ENCODE measurements around the gene MANEA. TPM values are rescaled to one million over a fixed set of nuclear protein-coding genes. Genes with fewer than 3 reads are reported as not detected.

The MANEA gene, protein sequence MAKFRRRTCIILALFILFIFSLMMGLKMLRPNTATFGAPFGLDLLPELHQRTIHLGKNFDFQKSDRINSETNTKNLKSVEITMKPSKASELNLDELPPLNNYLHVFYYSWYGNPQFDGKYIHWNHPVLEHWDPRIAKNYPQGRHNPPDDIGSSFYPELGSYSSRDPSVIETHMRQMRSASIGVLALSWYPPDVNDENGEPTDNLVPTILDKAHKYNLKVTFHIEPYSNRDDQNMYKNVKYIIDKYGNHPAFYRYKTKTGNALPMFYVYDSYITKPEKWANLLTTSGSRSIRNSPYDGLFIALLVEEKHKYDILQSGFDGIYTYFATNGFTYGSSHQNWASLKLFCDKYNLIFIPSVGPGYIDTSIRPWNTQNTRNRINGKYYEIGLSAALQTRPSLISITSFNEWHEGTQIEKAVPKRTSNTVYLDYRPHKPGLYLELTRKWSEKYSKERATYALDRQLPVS
- 10 to 100 TPM; 19.3 to 23.1 TPM for total RNA-seq
- polyA plus RNA-seq: 5.0 TPM

DNA sequence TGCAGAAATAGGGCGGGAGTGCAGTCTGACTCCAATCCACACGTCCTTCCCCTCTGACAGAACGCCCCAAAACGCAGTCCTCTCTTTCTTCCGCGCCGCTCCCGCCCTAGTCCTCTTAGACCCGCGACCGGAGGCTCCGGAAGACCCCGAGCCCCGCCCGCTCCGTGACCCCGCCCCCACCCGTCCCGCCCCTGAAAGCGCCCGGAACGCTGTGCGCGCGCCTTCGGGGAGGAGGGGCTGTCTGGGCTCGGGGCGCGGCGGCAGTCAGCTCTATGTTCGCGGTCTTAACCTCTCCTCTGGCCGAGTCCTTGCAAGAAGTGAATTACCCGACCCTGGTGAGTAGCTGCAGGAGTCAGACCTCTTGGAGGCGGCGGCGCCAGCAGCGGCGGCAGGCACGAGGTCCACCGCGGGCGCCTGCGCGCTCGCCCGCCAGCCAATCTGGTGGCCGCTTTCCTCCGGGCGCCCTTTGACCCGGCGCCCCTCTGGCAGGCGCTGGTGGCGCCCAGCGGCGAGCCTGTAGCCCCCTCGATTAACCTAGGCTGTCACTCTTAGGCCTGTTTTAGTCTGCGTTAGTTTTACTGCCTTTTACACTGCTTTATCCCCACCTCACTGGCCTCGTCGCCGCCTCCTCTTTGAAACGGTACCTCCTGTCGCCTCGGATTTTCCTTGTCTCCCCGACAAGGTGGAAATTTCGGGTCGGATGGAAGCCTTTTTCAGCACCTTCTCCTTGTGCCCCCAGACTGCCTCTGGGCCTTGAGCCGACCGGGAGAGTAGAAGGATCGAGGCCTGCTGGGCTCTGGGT lies at the start of gene MANEA:
MANEA (plus strand) TSS at position 232 of the 802 bp plus-strand sequence. CDS start 8,905 bp downstream, outside the sequence.
- ChIA-PET CTCF (no interaction called here), POLR2A (interaction anchor here (1.1 to 1.8 kb wide), 4 partner anchors 43 to 1347 kb away, joined by 3 to 8 read pairs (median 4); partner anchors contain the start of genes KLHL32 and UFL1)
- no peaks in the 10 kb centered on the region for H3K9me3 Mint-ChIP-seq
- H3K27me3 Mint-ChIP-seq: peaks cover 0 to 2% of the 10 kb centered on the region in 2 donors
- no peaks in the 10 kb centered on the region for H3K27me3 ChIP-seq (ENCODE audit: insufficient read depth, low read length, poor library complexity, severe bottlenecking)
- H3K36me3 Mint-ChIP-seq: peaks cover 0 to 16% (median 0%) of the 10 kb centered on the region in 3 donors
- no peaks in the 10 kb centered on the region for H3K9me3 ChIP-seq (ENCODE audit: low read length)
- peak within 1 kb of the TSS; percentile 94 to 100 (median 98) for H3K4me3 Mint-ChIP-seq
- H3K27ac ChIP-seq (ENCODE audit: low read depth, low read length): peak within 1 kb of the TSS; percentile 87
- no peaks in the 10 kb centered on the region for H3K36me3 ChIP-seq (ENCODE audit: insufficient read depth, low read length)
- H3K4me3 ChIP-seq (ENCODE audit: low read length): peak within 1 kb of the TSS; percentile 82
- DNase-seq: peak; percentile 74 to 89 (median 81)
- H3K4me1 Mint-ChIP-seq: peaks cover 43 to 77% (median 77%) of the 10 kb centered on the region in 3 donors
- H3K4me1 ChIP-seq (ENCODE audit: insufficient read depth, low read length): peaks cover 28% of the 10 kb centered on the region
- peak within 1 kb of the TSS; percentile 84 to 99 (median 98) for H3K27ac Mint-ChIP-seq

- H3K4me1 Mint-ChIP-seq: no peaks in the 10 kb centered on the region
- DNase-seq: no peak
- CTCF ChIA-PET: no interaction called here
- H3K4me1 ChIP-seq (ENCODE audit: insufficient read depth, low read length): no peaks in the 10 kb centered on the region
- POLR2A ChIA-PET: no interaction called here
- H3K27me3 ChIP-seq (ENCODE audit: insufficient read depth, low read length, poor library complexity, severe bottlenecking): no peaks in the 10 kb centered on the region
- no peak overlapping the region for H3K27ac Mint-ChIP-seq
- H3K27me3 Mint-ChIP-seq: peaks cover 3 to 11% of the 10 kb centered on the region in 2 donors
- no peaks in the 10 kb centered on the region for H3K9me3 Mint-ChIP-seq
- no peak overlapping the region for H3K4me3 ChIP-seq (ENCODE audit: low read length)
- H3K36me3 Mint-ChIP-seq: no peaks in the 10 kb centered on the region
- no peak overlapping the region for H3K27ac ChIP-seq (ENCODE audit: low read depth, low read length)
- no peak overlapping the region for H3K4me3 Mint-ChIP-seq
- H3K36me3 ChIP-seq (ENCODE audit: insufficient read depth, low read length): no peaks in the 10 kb centered on the region
- H3K9me3 ChIP-seq (ENCODE audit: low read length): no peaks in the 10 kb centered on the region
Measured at GRCh38 chr6:95529762-95530161, 47.6 kb upstream of the MANEA start.

DNA sequence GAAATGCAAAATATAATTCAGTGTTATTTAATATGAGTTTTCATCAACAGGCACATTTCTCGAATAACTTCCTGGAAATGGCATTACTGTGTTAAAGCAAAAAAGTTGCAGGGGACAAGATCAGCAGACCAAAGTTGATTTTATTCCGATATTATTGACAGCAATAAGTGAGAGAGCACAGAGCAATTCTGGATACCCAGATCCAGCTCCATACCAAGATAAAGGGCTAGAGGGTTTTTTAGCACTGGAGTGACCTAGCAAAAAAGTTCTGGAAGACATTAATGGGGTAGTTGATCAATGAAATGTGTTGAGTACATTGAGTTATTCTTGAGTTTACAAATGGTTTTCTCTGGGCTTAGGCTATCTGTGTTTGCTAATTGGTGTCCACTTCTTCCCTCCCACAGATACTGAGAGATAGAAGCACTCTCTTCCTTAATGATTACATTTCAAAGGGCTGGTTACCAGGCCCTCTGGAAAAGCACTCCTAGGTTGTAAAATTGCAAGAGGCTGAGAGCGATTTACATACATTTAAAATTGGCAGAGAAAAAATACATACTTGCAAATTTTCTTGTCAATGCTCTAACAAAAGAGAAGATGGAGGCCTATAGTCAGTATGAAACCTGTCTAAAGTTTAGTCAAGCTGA lies 47.0 kb upstream of the MANEA start:
- H3K4me3 ChIP-seq (ENCODE audit: low read length): no peak overlapping the region
- ChIA-PET CTCF (no interaction called here), POLR2A (no interaction called here)
- H3K36me3 ChIP-seq (ENCODE audit: insufficient read depth, low read length): no peaks in the 10 kb centered on the region
- no peaks in the 10 kb centered on the region for H3K9me3 ChIP-seq (ENCODE audit: low read length)
- H3K9me3 Mint-ChIP-seq: no peaks in the 10 kb centered on the region
- H3K36me3 Mint-ChIP-seq: no peaks in the 10 kb centered on the region
- H3K4me3 Mint-ChIP-seq: no peak overlapping the region
- no peak overlapping the region for H3K27ac Mint-ChIP-seq
- no peaks in the 10 kb centered on the region for H3K27me3 ChIP-seq (ENCODE audit: insufficient read depth, low read length, poor library complexity, severe bottlenecking)
- no peaks in the 10 kb centered on the region for H3K4me1 Mint-ChIP-seq
- no peak overlapping the region for H3K27ac ChIP-seq (ENCODE audit: low read depth, low read length)
- H3K4me1 ChIP-seq (ENCODE audit: insufficient read depth, low read length): no peaks in the 10 kb centered on the region
- no peak for DNase-seq
- H3K27me3 Mint-ChIP-seq: peaks cover 0 to 6% of the 10 kb centered on the region in 2 donors

DNA sequence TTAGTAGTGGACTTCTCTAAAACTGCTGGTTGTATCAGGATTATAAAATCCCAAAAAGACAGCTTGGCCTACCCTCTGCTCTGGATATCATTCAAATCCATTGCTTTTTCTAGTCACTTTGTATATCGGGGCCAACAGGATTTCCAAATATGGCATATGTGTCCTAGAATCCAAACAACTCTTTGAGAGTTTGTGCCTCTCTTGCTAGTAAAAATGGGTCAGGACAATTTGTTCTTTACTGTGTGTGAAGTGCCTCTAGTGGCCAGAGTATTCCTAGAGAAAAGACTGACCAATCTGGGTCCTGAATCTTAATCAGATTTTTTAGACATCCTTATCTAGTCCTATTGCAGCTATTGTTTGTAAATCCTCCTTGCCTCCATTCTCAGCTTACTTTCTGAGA lies 33.5 kb upstream of the MANEA start:
- Mint-ChIP-seq H3K27ac (no peak overlapping the region), H3K4me3 (no peak overlapping the region), H3K4me1 (no peaks in the 10 kb centered on the region), H3K27me3 (peaks cover 0 to 16% of the 10 kb centered on the region in 2 donors), H3K36me3 (no peaks in the 10 kb centered on the region), H3K9me3 (peaks cover 0 to 2% (median 1%) of the 10 kb centered on the region in 5 donors)
- POLR2A ChIA-PET: no interaction called here
- Histone ChIP-seq H3K4me3 (ENCODE audit: low read length) (no peak overlapping the region), H3K27me3 (ENCODE audit: insufficient read depth, low read length, poor library complexity, severe bottlenecking) (peaks cover 2% of the 10 kb centered on the region), H3K27ac (ENCODE audit: low read depth, low read length) (no peak overlapping the region), H3K4me1 (ENCODE audit: insufficient read depth, low read length) (no peaks in the 10 kb centered on the region), H3K36me3 (ENCODE audit: insufficient read depth, low read length) (no peaks in the 10 kb centered on the region), H3K9me3 (ENCODE audit: low read length) (no peaks in the 10 kb centered on the region)
- CTCF ChIA-PET: no interaction called here
- DNase-seq: no peak

DNA sequence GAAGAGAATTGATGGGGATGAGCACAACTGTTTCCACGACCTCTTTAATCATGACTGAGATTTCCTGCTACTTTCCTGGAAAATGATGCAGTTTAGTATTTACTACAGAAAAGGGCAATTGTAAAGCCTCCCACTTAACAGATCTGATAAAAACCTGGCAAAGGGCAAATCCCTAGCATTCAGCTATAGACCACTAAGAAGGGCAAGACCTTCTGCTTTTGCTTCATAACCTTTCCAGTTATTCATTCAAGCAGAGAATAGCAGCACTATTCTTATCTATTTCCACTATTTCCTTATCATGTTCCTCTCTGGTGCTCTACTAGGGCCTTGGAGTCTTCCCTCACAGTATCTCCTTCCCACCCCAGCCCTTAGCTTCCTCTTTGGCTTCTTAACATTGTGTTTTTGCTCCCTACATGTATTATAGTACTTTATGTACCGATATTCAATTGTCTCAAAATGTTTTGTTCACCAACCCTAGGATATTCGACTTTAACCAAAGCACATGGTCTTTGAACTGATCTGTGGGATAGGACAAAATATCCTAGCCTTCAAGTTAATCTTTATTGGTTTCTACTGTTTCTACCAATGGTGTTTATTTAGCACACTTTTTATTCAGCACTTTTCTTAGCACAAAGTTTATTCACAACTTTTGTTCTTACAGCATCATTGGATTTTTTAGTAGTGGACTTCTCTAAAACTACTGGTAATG lies 32.7 kb upstream of the MANEA start:
- Mint-ChIP-seq H3K4me3 (no peak overlapping the region), H3K9me3 (no peaks in the 10 kb centered on the region), H3K4me1 (no peaks in the 10 kb centered on the region), H3K36me3 (no peaks in the 10 kb centered on the region), H3K27me3 (peaks cover 0 to 16% of the 10 kb centered on the region in 2 donors), H3K27ac (no peak overlapping the region)
- H3K27me3 ChIP-seq (ENCODE audit: insufficient read depth, low read length, poor library complexity, severe bottlenecking): no peaks in the 10 kb centered on the region
- H3K27ac ChIP-seq (ENCODE audit: low read depth, low read length): no peak overlapping the region
- no peaks in the 10 kb centered on the region for H3K9me3 ChIP-seq (ENCODE audit: low read length)
- DNase-seq: no peak
- no peaks in the 10 kb centered on the region for H3K36me3 ChIP-seq (ENCODE audit: insufficient read depth, low read length)
- H3K4me3 ChIP-seq (ENCODE audit: low read length): no peak overlapping the region
- ChIA-PET POLR2A (no interaction called here), CTCF (no interaction called here)
- no peaks in the 10 kb centered on the region for H3K4me1 ChIP-seq (ENCODE audit: insufficient read depth, low read length)

- no peak for DNase-seq
- Mint-ChIP-seq H3K9me3 (no peaks in the 10 kb centered on the region), H3K27ac (no peak overlapping the region), H3K4me1 (no peaks in the 10 kb centered on the region), H3K27me3 (peaks cover 1 to 13% of the 10 kb centered on the region in 2 donors), H3K36me3 (no peaks in the 10 kb centered on the region), H3K4me3 (no peak overlapping the region)
- Histone ChIP-seq H3K27me3 (ENCODE audit: insufficient read depth, low read length, poor library complexity, severe bottlenecking) (no peaks in the 10 kb centered on the region), H3K36me3 (ENCODE audit: insufficient read depth, low read length) (no peaks in the 10 kb centered on the region), H3K27ac (ENCODE audit: low read depth, low read length) (no peak overlapping the region), H3K9me3 (ENCODE audit: low read length) (no peaks in the 10 kb centered on the region), H3K4me1 (ENCODE audit: insufficient read depth, low read length) (no peaks in the 10 kb centered on the region), H3K4me3 (ENCODE audit: low read length) (no peak overlapping the region)
- ChIA-PET CTCF (no interaction called here), POLR2A (no interaction called here)
Measured at GRCh38 chr6:95545226-95545625, 32.1 kb upstream of the MANEA start.

DNA sequence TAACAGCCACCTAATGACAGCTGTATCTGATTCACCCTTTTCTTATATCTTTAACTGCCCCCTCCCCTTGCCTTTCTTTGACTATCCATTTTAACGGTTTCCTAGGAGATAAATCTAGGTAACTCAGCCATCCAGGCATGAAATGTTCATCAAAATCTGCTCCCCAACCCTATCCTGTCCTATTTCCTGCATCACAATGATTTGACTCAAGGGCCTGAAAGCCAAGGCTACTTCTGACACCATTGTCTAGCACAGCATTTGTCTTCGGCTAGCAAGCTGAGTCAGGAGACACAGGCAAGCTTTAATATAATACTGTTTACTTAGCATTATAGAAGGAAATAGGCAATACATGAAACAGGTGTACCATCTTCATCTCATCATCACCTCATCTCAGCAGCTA lies 31.6 kb upstream of the MANEA start:
- H3K9me3 Mint-ChIP-seq: no peaks in the 10 kb centered on the region

More for the DNA sequence above, 31.6 kb upstream of the MANEA start:
- ChIA-PET CTCF (no interaction called here), POLR2A (no interaction called here)
- Mint-ChIP-seq H3K4me3 (no peak overlapping the region), H3K4me1 (no peaks in the 10 kb centered on the region), H3K36me3 (no peaks in the 10 kb centered on the region), H3K27me3 (peaks cover 1 to 8% of the 10 kb centered on the region in 2 donors), H3K27ac (peak overlapping the region in 1 of 8 donors; percentile 11)
- no peak for DNase-seq
- no peaks in the 10 kb centered on the region for H3K36me3 ChIP-seq (ENCODE audit: insufficient read depth, low read length)
- no peaks in the 10 kb centered on the region for H3K9me3 ChIP-seq (ENCODE audit: low read length)
- H3K27ac ChIP-seq (ENCODE audit: low read depth, low read length): no peak overlapping the region
- no peaks in the 10 kb centered on the region for H3K4me1 ChIP-seq (ENCODE audit: insufficient read depth, low read length)
- no peaks in the 10 kb centered on the region for H3K27me3 ChIP-seq (ENCODE audit: insufficient read depth, low read length, poor library complexity, severe bottlenecking)
- no peak overlapping the region for H3K4me3 ChIP-seq (ENCODE audit: low read length)
